ENCODE measurements around the gene ADGRB2. TPM values are rescaled to one million over a fixed set of nuclear protein-coding genes. Genes with fewer than 3 reads are reported as not detected.
A peak's percentile ranks its signal among the peaks of the same experiment; 100 is the strongest.

Gene ADGRB2
- total RNA-seq, 1 donor = 5.8 TPM

DNA sequence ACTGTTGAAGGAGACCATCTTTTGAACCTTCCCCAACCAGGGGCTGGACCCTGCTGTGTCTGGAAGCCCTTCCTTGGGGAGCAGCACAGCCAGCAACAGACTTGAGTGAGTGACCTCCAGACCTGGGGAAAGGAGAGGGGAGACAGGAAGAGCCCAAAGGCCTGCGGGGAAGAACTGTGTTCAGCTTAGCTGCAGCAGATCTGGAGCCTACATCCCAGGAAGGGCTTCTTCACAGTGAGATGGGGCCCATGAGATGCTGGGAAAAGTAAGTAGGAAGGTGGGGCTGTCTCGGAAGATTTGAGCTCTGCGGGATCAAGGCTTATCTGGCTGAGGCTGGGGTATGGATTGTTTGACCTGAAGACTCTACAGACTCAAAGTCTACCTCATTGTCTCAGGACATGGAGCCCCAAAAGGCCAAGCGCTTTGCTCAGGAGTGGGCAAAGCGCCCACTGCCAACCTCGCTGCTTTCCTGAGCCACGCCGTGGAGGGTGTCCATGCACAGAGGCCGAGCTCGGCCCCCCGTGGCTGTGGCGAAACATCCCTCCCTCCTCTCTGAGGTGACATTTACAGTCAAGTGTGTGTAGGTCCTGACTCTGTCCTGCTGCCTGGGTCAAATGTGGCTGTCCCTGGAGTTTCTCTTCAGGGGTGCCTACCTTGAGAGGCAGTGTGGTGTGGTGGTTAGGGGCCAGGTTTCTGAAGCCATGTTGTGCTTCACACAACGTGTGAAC is 27.2 kb upstream of the ADGRB2 start:
- Histone ChIP-seq H4K20me1 (ENCODE audit: insufficient read depth, low read length) (peaks cover 39% of the 10 kb centered on the region), H3K4me1 (ENCODE audit: insufficient read depth, low read length) (peaks cover 42% of the 10 kb centered on the region), H3K4me2 (ENCODE audit: insufficient read depth, low read length) (no peak overlapping the region), H3K4me3 (ENCODE audit: insufficient read depth, low read length) (no peak overlapping the region), H3K36me3 (ENCODE audit: insufficient read depth, low read length) (peaks cover 56% of the 10 kb centered on the region), H3K27ac (ENCODE audit: low read depth, low read length) (peak overlapping the region; percentile 69), H3K9me3 (ENCODE audit: low read depth, low read length) (no peaks in the 10 kb centered on the region), H3K27me3 (ENCODE audit: insufficient read depth, low read length) (no peaks in the 10 kb centered on the region), H3K79me2 (ENCODE audit: insufficient read depth, low read length) (peaks cover 34% of the 10 kb centered on the region), H2AFZ (ENCODE audit: low read length) (no peak overlapping the region)
- TF ChIP-seq, protein P1, sequence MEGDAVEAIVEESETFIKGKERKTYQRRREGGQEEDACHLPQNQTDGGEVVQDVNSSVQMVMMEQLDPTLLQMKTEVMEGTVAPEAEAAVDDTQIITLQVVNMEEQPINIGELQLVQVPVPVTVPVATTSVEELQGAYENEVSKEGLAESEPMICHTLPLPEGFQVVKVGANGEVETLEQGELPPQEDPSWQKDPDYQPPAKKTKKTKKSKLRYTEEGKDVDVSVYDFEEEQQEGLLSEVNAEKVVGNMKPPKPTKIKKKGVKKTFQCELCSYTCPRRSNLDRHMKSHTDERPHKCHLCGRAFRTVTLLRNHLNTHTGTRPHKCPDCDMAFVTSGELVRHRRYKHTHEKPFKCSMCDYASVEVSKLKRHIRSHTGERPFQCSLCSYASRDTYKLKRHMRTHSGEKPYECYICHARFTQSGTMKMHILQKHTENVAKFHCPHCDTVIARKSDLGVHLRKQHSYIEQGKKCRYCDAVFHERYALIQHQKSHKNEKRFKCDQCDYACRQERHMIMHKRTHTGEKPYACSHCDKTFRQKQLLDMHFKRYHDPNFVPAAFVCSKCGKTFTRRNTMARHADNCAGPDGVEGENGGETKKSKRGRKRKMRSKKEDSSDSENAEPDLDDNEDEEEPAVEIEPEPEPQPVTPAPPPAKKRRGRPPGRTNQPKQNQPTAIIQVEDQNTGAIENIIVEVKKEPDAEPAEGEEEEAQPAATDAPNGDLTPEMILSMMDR (IDR thresholded peaks at IDR 0.05; ENCODE audit: extremely low read depth, low read depth, low read length) = no peak
- DNase-seq (ENCODE audit: insufficient read length, low spot score, missing footprints) = peak; percentile 66

DNA sequence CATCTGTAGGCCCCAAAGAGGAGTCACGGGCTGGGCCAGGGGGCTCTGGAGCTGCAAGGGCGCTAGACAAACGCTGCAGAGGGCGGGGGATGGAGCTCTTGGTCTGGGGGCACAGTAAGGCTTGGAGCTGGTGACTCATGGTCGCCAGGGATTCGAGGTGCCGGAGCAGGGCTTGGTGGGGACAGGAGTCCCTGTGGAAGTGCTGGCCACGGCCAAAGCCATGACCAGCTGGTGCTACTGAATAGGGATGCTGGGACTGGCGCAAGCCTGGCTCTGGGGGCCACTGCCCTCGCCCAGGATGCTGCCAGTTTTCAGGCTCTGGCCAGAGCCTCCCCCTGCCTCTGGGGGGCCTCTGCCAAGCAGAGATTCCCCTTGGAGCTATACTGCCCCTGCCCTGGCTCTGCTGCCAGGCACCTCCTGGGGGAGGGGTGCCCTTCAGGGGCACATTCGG is 26.5 kb upstream of the ADGRB2 start:
- Histone ChIP-seq H4K20me1 (ENCODE audit: insufficient read depth, low read length) (peaks cover 33% of the 10 kb centered on the region), H2AFZ (ENCODE audit: low read length) (no peak overlapping the region), H3K4me1 (ENCODE audit: insufficient read depth, low read length) (peaks cover 35% of the 10 kb centered on the region), H3K4me3 (ENCODE audit: insufficient read depth, low read length) (no peak overlapping the region), H3K79me2 (ENCODE audit: insufficient read depth, low read length) (peaks cover 28% of the 10 kb centered on the region), H3K36me3 (ENCODE audit: insufficient read depth, low read length) (peaks cover 50% of the 10 kb centered on the region), H3K27ac (ENCODE audit: low read depth, low read length) (peak overlapping the region; percentile 69), H3K27me3 (ENCODE audit: insufficient read depth, low read length) (no peaks in the 10 kb centered on the region), H3K4me2 (ENCODE audit: insufficient read depth, low read length) (no peak overlapping the region), H3K9me3 (ENCODE audit: low read depth, low read length) (no peaks in the 10 kb centered on the region)
- TF ChIP-seq, protein P1 (IDR thresholded peaks at IDR 0.05; ENCODE audit: extremely low read depth, low read depth, low read length) = no peak
- no peak for DNase-seq (ENCODE audit: insufficient read length, low spot score, missing footprints)

DNA sequence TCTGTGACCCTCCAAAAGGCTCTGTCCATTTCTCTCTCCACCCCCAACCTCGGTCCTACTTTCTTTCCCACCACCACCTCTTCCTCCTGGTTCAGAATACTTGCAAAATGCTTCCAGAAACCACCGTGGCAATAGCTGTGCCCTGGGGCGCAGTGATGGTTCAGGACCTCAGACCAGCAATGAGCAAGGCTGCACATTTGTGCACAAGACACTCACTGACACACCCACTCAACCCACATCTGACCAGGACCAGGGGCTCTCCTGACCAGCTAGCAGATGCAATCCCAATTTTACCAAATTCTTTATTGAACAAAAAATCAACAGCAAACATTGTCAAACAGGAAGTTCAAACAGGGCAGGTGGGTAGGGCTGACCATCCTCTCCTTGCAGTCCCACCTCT is 26.0 kb upstream of the ADGRB2 start:
- H3K9me3 ChIP-seq (ENCODE audit: low read depth, low read length) = no peaks in the 10 kb centered on the region
- TF ChIP-seq, protein P1 (IDR thresholded peaks at IDR 0.05; ENCODE audit: extremely low read depth, low read depth, low read length) = no peak
- H3K4me1 ChIP-seq (ENCODE audit: insufficient read depth, low read length) = peaks cover 31% of the 10 kb centered on the region
- peak; percentile 86 for DNase-seq (ENCODE audit: insufficient read length, low spot score, missing footprints)
- H3K4me2 ChIP-seq (ENCODE audit: insufficient read depth, low read length) = peak overlapping the region; percentile 93
- H3K27ac ChIP-seq (ENCODE audit: low read depth, low read length) = peak overlapping the region; percentile 69
- no peak overlapping the region for H3K4me3 ChIP-seq (ENCODE audit: insufficient read depth, low read length)
- peaks cover 28% of the 10 kb centered on the region for H4K20me1 ChIP-seq (ENCODE audit: insufficient read depth, low read length)
- no peaks in the 10 kb centered on the region for H3K27me3 ChIP-seq (ENCODE audit: insufficient read depth, low read length)
- peaks cover 23% of the 10 kb centered on the region for H3K79me2 ChIP-seq (ENCODE audit: insufficient read depth, low read length)
- peaks cover 45% of the 10 kb centered on the region for H3K36me3 ChIP-seq (ENCODE audit: insufficient read depth, low read length)
- H2AFZ ChIP-seq (ENCODE audit: low read length) = no peak overlapping the region

DNA sequence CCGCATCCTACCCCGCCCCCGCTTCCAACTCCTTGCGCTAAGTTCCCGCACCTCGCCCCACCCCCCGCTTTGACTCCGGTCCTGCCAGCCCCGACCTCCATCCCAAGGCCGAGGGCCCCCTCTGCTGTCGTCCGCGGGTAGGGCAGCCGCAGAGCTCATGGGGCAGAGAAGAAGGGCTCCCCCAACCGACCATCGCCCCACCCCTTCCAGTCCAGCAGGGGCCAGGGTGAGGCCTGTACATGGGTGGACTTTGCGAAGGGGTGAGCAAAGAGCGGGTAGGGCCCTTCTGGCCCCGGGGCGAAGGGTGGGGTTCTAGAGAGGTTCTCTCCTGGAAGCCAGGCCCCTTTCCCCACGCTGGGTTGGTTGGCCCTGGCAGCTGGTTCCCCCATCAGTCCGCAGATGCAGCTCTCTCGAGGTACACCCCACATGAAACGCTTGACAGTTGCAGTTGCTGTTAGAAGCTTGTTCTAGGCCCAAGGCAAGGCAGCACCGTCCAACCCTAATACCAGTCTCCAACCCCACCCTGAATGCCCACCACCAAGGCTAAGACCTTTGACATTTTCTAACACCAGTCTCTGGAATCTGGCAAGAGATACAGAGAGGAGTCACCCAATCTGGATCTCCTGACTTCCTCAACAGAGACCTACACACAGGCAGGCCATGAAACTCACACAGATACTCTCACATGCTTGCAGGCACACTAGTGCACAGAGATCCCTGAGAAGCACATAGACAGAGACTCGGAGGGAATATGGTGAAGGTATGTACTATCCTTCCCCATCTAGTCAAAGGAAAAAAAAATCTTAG is 25.3 kb upstream of the ADGRB2 start:
- peak; percentile 98 for DNase-seq (ENCODE audit: insufficient read length, low spot score, missing footprints)
- H3K9me3 ChIP-seq (ENCODE audit: low read depth, low read length) = no peaks in the 10 kb centered on the region

More for the DNA sequence above, 25.3 kb upstream of the ADGRB2 start:
- H3K79me2 ChIP-seq (ENCODE audit: insufficient read depth, low read length) = peaks cover 16% of the 10 kb centered on the region
- no peaks in the 10 kb centered on the region for H3K27me3 ChIP-seq (ENCODE audit: insufficient read depth, low read length)
- H3K27ac ChIP-seq (ENCODE audit: low read depth, low read length) = peak overlapping the region; percentile 94
- TF ChIP-seq, protein P1 (IDR thresholded peaks at IDR 0.05; ENCODE audit: extremely low read depth, low read depth, low read length) = peak; percentile 69
- H2AFZ ChIP-seq (ENCODE audit: low read length) = no peak overlapping the region
- peak overlapping the region; percentile 93 for H3K4me2 ChIP-seq (ENCODE audit: insufficient read depth, low read length)
- peak overlapping the region; percentile 81 for H3K4me3 ChIP-seq (ENCODE audit: insufficient read depth, low read length)
- peaks cover 40% of the 10 kb centered on the region for H3K36me3 ChIP-seq (ENCODE audit: insufficient read depth, low read length)
- H3K4me1 ChIP-seq (ENCODE audit: insufficient read depth, low read length) = peaks cover 29% of the 10 kb centered on the region
- H4K20me1 ChIP-seq (ENCODE audit: insufficient read depth, low read length) = peaks cover 24% of the 10 kb centered on the region

Data from osteoblast (primary cell).